Chondrocyte (in vitro differentiated cells): ENCODE results near the gene TSPAN15. TPM values are rescaled to one million over a fixed set of nuclear protein-coding genes. Genes with fewer than 3 reads are reported as not detected.

Experiments
- DNase-seq: peaks from one replicate; pipeline ENCODE4 v3.0.0; 2021; ENCODE audit warnings: mixed read lengths, low spot score
- H3K27ac Mint-ChIP-seq: one replicate; pipeline ENCODE4 v1.8.0; 2021; ENCODE audit warnings: mild to moderate bottlenecking, moderate library complexity, mixed read lengths; ENCODE audit not compliant: unreplicated experiment
- H3K27me3 Mint-ChIP-seq: 2 replicates; pipeline ENCODE4 v1.8.0; 2021; ENCODE audit warnings: low read depth, mixed read lengths
- H3K36me3 Mint-ChIP-seq: 2 replicates; pipeline ENCODE4 v1.8.0; 2021; ENCODE audit warnings: low read depth, mixed read lengths
- H3K4me1 Mint-ChIP-seq: 2 replicates; pipeline ENCODE4 v1.8.0; 2021; ENCODE audit warnings: low read depth, mild to moderate bottlenecking, mixed read lengths
- H3K4me3 Mint-ChIP-seq: one replicate; pipeline ENCODE4 v1.8.0; 2021; ENCODE audit warnings: mild to moderate bottlenecking, moderate library complexity, mixed read lengths; ENCODE audit not compliant: unreplicated experiment
- H3K9me3 Mint-ChIP-seq: 2 replicates; pipeline ENCODE4 v1.8.0; 2021; ENCODE audit warnings: low read depth, mixed read lengths
- total RNA-seq: library from RNA; stranded (reverse); gene quantifications from 3 replicates; pipeline ENCODE4 v1.2.1, GENCODE V29; 2021
- TF ChIP-seq, protein P1 (sequence below): fragments of 200-600 bp; sonication (generic); IDR thresholded peaks from 2 replicates; pipeline ENCODE4 v1.5.0; 2021; ENCODE audit warnings: antibody characterized with exemption, mild to moderate bottlenecking, moderate library complexity

Gene TSPAN15
- total RNA-seq, 1 donor from 2014 or later, result 8.9 TPM

DNA sequence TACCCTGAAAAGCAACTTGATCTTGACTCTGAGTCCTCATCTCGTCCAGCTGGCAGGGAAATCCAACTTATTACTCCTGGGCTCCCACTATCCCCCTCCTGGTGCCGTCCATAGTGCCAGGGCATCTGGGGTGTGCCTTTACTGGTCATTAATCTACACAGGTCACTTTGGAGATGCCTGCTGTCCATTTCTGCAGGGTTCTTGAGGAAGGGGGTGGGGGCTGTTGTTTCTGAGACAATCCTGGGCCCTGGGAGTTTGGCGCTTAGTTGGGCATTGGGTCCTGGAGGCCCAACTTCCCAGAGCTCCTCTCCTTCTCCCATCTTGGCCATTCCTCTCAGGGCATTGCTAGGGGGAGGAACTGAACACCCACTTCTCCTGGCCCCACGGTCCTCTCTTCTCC is 28.6 kb upstream of the TSPAN15 start:
- Mint-ChIP-seq H3K4me3 (no peak overlapping the region), H3K27ac (no peak overlapping the region), H3K36me3 (peaks cover 1% of the 10 kb centered on the region), H3K9me3 (no peaks in the 10 kb centered on the region), H3K4me1 (peaks cover 27% of the 10 kb centered on the region), H3K27me3 (peaks cover 5% of the 10 kb centered on the region)
- TF ChIP-seq, protein P1, sequence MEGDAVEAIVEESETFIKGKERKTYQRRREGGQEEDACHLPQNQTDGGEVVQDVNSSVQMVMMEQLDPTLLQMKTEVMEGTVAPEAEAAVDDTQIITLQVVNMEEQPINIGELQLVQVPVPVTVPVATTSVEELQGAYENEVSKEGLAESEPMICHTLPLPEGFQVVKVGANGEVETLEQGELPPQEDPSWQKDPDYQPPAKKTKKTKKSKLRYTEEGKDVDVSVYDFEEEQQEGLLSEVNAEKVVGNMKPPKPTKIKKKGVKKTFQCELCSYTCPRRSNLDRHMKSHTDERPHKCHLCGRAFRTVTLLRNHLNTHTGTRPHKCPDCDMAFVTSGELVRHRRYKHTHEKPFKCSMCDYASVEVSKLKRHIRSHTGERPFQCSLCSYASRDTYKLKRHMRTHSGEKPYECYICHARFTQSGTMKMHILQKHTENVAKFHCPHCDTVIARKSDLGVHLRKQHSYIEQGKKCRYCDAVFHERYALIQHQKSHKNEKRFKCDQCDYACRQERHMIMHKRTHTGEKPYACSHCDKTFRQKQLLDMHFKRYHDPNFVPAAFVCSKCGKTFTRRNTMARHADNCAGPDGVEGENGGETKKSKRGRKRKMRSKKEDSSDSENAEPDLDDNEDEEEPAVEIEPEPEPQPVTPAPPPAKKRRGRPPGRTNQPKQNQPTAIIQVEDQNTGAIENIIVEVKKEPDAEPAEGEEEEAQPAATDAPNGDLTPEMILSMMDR, result no peak
- no peak for DNase-seq

DNA sequence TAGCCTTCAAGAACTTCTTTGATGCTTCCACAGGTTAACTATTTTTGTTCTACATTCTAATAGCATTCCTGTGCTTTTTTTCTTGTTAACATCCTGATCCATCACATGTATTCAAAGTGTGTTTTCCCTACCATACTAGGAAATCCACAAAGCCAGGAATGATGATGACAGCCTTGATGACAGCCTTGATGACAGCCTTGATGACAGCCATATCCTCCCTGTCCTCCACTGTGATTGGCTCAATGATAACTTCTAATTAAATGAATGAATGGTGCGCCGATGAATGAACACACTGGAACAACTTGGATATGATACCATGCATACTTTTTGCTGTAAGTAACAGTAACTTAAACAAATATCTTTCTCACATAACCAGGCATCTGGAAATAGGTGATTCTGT is 26.2 kb upstream of the TSPAN15 start:
- peaks cover 10% of the 10 kb centered on the region for H3K27me3 Mint-ChIP-seq
- TF ChIP-seq, protein P1, result no peak
- DNase-seq, result no peak
- H3K36me3 Mint-ChIP-seq, result peaks cover 1% of the 10 kb centered on the region
- H3K4me1 Mint-ChIP-seq, result peaks cover 22% of the 10 kb centered on the region
- peak overlapping the region; percentile 84 for H3K27ac Mint-ChIP-seq
- H3K9me3 Mint-ChIP-seq, result no peaks in the 10 kb centered on the region
- H3K4me3 Mint-ChIP-seq, result no peak overlapping the region

DNA sequence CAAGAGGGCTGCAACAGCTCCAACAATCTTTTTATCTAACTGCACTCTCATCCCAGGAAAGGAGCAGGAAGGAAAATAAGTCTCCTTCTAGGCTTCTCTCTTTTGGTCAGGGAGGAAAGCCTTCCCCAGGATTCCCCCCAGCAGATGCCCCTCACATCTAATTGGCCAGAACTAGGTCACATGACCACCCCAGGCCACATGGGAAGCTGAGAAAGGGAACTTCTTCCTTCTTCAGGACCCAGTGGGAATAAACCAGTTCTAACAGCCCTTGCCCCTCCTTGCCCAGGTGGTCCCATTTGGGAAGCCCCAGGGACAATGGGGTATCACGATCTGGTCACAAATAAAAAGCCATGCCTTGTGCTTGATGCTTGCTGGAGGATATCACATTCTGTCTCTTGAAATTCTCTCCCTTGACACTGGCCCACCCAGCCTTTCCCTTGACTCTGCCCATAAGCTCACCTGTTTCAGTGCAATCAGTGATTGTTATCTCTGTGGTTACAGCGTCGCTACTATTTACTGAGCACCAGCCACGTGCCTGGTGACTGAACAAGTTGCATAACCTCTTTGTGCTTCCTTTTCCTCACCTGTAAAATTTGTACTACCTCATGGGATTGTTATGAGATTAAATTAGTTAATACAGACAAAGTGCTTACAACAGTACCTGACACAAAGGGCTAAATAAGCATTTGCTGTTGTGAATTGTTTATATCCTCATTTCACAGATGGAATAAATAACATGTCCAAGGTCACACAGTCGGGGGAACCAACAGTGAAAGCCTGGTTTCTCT is 25.6 kb upstream of the TSPAN15 start:
- Mint-ChIP-seq H3K27ac (peak overlapping the region; percentile 84), H3K9me3 (no peaks in the 10 kb centered on the region), H3K4me3 (no peak overlapping the region), H3K36me3 (peaks cover 1% of the 10 kb centered on the region), H3K4me1 (peaks cover 22% of the 10 kb centered on the region), H3K27me3 (peaks cover 10% of the 10 kb centered on the region)
- TF ChIP-seq, protein P1, result no peak
- no peak for DNase-seq

DNA sequence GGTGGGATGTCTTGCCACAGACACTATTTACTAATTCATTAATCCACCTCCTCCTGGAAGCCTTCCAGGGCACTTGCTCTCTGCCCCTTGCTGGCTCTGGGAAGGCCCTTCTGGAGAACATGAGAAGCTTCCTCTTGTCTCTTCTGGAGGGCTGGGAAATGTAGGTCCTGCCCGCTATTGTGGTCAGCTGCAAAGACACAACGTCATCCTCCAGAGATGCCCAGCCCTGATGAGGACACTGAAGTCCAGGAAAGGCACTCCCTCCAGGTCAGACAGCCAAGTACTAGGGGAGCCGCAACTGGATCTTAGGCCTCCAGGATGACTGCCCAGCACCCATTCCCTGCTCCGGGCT is 24.9 kb upstream of the TSPAN15 start:
- H3K4me3 Mint-ChIP-seq, result no peak overlapping the region
- TF ChIP-seq, protein P1, result no peak
- peaks cover 10% of the 10 kb centered on the region for H3K27me3 Mint-ChIP-seq
- H3K4me1 Mint-ChIP-seq, result peaks cover 22% of the 10 kb centered on the region
- H3K9me3 Mint-ChIP-seq, result no peaks in the 10 kb centered on the region
- DNase-seq, result no peak
- H3K36me3 Mint-ChIP-seq, result peaks cover 1% of the 10 kb centered on the region
- peak overlapping the region; percentile 84 for H3K27ac Mint-ChIP-seq

DNA sequence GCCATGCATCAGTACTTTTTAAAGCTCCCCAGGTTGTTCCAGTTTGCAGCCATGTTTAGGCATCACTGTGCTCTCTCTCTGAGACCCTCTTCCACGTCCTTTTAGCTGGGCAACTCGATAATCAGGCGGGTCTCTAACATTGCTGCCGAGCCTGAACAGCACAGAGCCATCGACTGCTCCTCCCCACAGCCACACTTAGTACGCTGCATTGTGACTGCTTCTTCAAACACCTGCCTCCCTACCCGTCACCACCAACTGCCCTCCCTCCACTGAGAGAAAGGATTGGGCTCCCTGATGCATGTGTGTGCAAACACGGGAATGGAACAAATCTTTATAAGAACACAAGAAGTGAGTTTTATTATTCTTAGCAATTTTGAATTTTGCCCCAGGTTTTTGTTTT is 23.1 kb upstream of the TSPAN15 start:
- no peak overlapping the region for H3K4me3 Mint-ChIP-seq
- DNase-seq, result no peak
- peaks cover 22% of the 10 kb centered on the region for H3K4me1 Mint-ChIP-seq
- no peaks in the 10 kb centered on the region for H3K9me3 Mint-ChIP-seq
- H3K27me3 Mint-ChIP-seq, result peaks cover 6% of the 10 kb centered on the region
- H3K36me3 Mint-ChIP-seq, result no peaks in the 10 kb centered on the region
- TF ChIP-seq, protein P1, result no peak
- no peak overlapping the region for H3K27ac Mint-ChIP-seq
